Type B pancreatic cell (in vitro differentiated cells): ENCODE results near the gene RFX4. TPM values are rescaled to one million over a fixed set of nuclear protein-coding genes. Genes with fewer than 3 reads are reported as not detected.

Experiments used
- DNase-seq: peaks from one replicate; pipeline ENCODE4 v3.0.0; 2021; ENCODE audit warnings: mixed read lengths; ENCODE audit not compliant: unreplicated experiment; ENCODE audit errors: extremely low spot score
- H3K27ac Mint-ChIP-seq: 2 replicates; pipeline ENCODE4 v1.8.0; 2021; ENCODE audit warnings: mild to moderate bottlenecking, mixed read lengths
- H3K27me3 Mint-ChIP-seq: 2 replicates; pipeline ENCODE4 v1.8.0; 2021; ENCODE audit warnings: mixed read lengths
- H3K36me3 Mint-ChIP-seq: 2 replicates; pipeline ENCODE4 v1.8.0; 2021; ENCODE audit warnings: mixed read lengths
- H3K4me1 Mint-ChIP-seq: one replicate; pipeline ENCODE4 v1.8.0; 2021; ENCODE audit warnings: mixed read lengths; ENCODE audit not compliant: unreplicated experiment
- H3K4me3 Mint-ChIP-seq: 2 replicates; pipeline ENCODE4 v1.8.0; 2021; ENCODE audit warnings: mild to moderate bottlenecking, mixed read lengths
- H3K9me3 Mint-ChIP-seq: 2 replicates; pipeline ENCODE4 v1.8.0; 2021; ENCODE audit warnings: mixed read lengths
- total RNA-seq: library from RNA; stranded (reverse); gene quantifications from 2 replicates; pipeline ENCODE4 v1.2.1, GENCODE V29; 2021; ENCODE audit warnings: low replicate concordance
- TF ChIP-seq, protein P1 (sequence below): fragments of 200-600 bp; sonication (generic); conservative IDR thresholded peaks from 2 replicates; pipeline ENCODE4 v1.5.0; 2021; ENCODE audit warnings: antibody characterized with exemption, mild to moderate bottlenecking

The RFX4 gene
- total RNA-seq, 1 donor from 2014 or later = 25.4 TPM

DNA sequence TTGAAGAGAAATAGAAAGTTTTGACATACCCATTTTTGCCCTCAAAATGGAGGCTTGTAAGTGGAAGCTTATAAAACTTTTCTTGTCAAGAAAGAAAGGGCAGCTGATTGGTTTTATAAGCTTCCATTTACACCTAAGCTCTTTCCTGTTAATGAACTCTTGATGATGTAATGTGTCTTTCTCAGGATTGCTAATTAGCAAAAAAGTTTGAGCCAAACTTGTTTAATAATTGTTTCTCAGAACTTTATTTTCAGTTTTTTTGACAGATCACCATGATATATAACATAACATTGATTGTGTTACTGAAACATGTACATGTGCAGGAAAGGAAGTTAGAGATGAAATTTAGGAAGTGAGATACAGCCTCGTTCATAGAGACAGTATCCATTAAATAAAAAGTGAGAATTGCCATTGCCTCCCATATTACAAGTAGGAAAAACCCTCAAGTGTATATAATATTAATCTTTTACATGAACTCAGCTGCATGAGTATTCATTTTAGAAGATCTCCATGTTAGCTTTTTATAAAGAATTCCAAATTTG, 218.4 kb downstream of the RFX4 start:
- Mint-ChIP-seq H3K27ac (no peak overlapping the region), H3K4me3 (no peak overlapping the region), H3K9me3 (no peaks in the 10 kb centered on the region), H3K36me3 (peaks cover 19% of the 10 kb centered on the region), H3K4me1 (no peaks in the 10 kb centered on the region), H3K27me3 (no peaks in the 10 kb centered on the region)
- DNase-seq = no peak
- TF ChIP-seq, protein P1, sequence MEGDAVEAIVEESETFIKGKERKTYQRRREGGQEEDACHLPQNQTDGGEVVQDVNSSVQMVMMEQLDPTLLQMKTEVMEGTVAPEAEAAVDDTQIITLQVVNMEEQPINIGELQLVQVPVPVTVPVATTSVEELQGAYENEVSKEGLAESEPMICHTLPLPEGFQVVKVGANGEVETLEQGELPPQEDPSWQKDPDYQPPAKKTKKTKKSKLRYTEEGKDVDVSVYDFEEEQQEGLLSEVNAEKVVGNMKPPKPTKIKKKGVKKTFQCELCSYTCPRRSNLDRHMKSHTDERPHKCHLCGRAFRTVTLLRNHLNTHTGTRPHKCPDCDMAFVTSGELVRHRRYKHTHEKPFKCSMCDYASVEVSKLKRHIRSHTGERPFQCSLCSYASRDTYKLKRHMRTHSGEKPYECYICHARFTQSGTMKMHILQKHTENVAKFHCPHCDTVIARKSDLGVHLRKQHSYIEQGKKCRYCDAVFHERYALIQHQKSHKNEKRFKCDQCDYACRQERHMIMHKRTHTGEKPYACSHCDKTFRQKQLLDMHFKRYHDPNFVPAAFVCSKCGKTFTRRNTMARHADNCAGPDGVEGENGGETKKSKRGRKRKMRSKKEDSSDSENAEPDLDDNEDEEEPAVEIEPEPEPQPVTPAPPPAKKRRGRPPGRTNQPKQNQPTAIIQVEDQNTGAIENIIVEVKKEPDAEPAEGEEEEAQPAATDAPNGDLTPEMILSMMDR = no peak

DNA sequence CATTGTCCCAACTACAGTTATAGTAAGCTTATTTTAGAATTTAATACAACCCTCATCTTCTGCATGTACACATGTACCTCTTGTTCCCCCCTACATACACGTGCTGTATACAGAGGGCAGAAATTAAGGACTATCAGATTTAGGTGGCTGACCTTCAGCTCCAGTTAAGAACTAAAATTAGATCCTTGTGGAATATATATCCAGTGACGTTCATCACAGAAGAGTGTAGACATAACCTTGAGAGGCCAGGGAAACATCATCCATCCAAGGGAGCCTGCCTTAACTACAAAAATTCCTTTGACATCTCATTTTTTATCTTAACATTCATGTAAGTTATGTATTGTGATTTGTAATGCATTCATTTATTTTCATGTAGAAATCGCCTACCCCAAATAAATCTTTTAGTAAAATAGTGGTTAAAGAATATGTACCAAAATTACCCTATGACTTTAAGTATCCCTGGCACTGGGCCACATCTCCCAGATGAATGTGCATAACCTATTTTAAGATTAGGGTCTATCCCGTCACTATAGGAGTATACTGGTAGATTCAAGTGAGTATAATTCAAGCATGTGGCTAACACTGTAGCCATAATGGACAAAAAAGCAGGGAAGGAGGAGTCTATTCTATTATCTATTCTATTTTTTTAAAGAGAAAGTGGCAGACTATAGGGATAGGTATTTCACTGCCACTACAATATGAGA, 219.2 kb downstream of the RFX4 start:
- no peak overlapping the region for H3K4me3 Mint-ChIP-seq

DNA sequence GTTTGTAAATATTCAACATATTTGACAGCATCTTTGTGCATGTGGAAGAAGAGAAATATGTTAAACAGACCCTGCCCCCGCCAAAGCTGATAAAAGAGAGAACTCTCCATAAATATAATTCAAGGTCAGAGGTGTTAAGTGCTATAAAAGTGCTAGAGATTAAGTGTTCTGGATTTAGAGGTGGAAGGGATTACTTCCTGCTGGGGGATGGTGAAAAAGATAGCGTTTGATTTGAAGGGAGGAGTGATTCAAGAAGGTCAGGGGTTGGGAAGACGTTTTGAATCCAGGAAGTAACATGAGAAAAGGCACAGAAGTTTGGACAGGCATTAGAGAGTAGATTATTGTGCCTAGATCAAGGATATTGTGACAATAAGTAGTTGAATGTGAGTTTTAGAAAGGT, 221.9 kb downstream of the RFX4 start:
- TF ChIP-seq, protein P1 = no peak
- H3K36me3 Mint-ChIP-seq = peaks cover 25% of the 10 kb centered on the region
- H3K27ac Mint-ChIP-seq = no peak overlapping the region
- no peaks in the 10 kb centered on the region for H3K9me3 Mint-ChIP-seq
- no peak overlapping the region for H3K4me3 Mint-ChIP-seq
- H3K4me1 Mint-ChIP-seq = no peaks in the 10 kb centered on the region
- H3K27me3 Mint-ChIP-seq = no peaks in the 10 kb centered on the region
- DNase-seq = no peak

More for the DNA sequence above, 219.2 kb downstream of the RFX4 start:
- DNase-seq = no peak
- no peaks in the 10 kb centered on the region for H3K27me3 Mint-ChIP-seq
- H3K36me3 Mint-ChIP-seq = peaks cover 23% of the 10 kb centered on the region
- H3K4me1 Mint-ChIP-seq = no peaks in the 10 kb centered on the region
- TF ChIP-seq, protein P1 = no peak
- no peaks in the 10 kb centered on the region for H3K9me3 Mint-ChIP-seq
- no peak overlapping the region for H3K27ac Mint-ChIP-seq

Other genes with a start within 250 kb of the RFX4 start
- 13.6 and 14.5 TPM in 2 replicates for gene POLR3B, start 225.3 kb upstream of the RFX4 start, total RNA-seq
- gene RIC8B, start 191.7 kb downstream of the RFX4 start, total RNA-seq = 9.8 and 22.1 TPM in 2 replicates